Motor neuron (in vitro differentiated cells): Measurements from ENCODE around the gene A1BG. TPM values are rescaled to one million over a fixed set of nuclear protein-coding genes. Genes with fewer than 3 reads are reported as not detected.
A peak's percentile ranks its signal among the peaks of the same experiment; 100 is the strongest.

Experiments
- ATAC-seq, 8 experiments: fragments of 200-7000 bp; cut with Tn5 transposase; replicated peaks in 6 of 8; 2 replicates each; pipeline ENCODE4 v1.8.0; 2021; ENCODE audit warnings: mild to moderate bottlenecking in 8 of 8, moderate library complexity in 8 of 8
- H3K27ac ChIP-seq, 2 donors: fragments of 250-450 bp; sonication (Bioruptor Pico); 2 replicates each; pipeline ENCODE4 v1.9.0; 2021; ENCODE audit warnings: antibody characterized with exemption in 2 of 2, mild to moderate bottlenecking in 2 of 2, moderate library complexity in 1 of 2
- H3K4me1 ChIP-seq, 2 donors: fragments of 250-450 bp; sonication (Bioruptor Pico); replicated peaks in 1 of 2; 2 replicates each; pipeline ENCODE4 v1.6.1; 2021; ENCODE audit warnings: antibody characterized with exemption in 2 of 2, mild to moderate bottlenecking in 2 of 2, moderate library complexity in 1 of 2
- H3K4me3 ChIP-seq, 5 donors: fragments of 250-450 bp; sonication (Bioruptor Pico); 2 replicates each; pipeline ENCODE4 v1.9.0; 2021; ENCODE audit warnings: antibody characterized with exemption in 5 of 5, mild to moderate bottlenecking in 5 of 5, moderate library complexity in 4 of 5
- WGBS, 10 experiments: fragments of 450-650 bp; shearing (Covaris generic); methylation state at CpG; one replicate each; pipeline ENCODE4 v1.0.0; 2022; 5-methylcytosine and 5-hydroxymethylcytosine counted together
- in situ Hi-C, 9 experiments: fragments of 400-800 bp; cut with MboI; loops; one replicate each; pipeline ENCODE4 v1.15.0; 2021; ENCODE audit warnings: low sequenced_read_pairs in 9 of 9, low pct_unique_long_range_greater_than_20kb in 2 of 9; ENCODE audit not compliant: unreplicated experiment in 9 of 9
- total RNA-seq, 8 experiments: library from RNA; unstranded; fragments of 300-600 nt; gene quantifications; 2 replicates each; pipeline versions ENCODE4 v1.2.3 to v1.2.4, GENCODE V29; 2022

A1BG gene
- total RNA-seq = 10 to 100 TPM in 6 of 8 experiments, 1 to 10 TPM in 1, not detected in 1; 4.4 to 84.0 (median 63.6) TPM

GRCh38 chr19:58352760-58353671 lies at the start of gene A1BG:
A1BG (minus strand) TSS chr19:58353492; CDS start chr19:58353437, 55 bp downstream.
- H3K4me3 ChIP-seq = no peak within 1 kb of the TSS
- 92 to 100% (median 100%) methylated on average over 1 to 5 of the region's 26 CpGs; no CpG with 5 or more reads in 7 of the 10 experiments for WGBS, 10 experiments
- H3K27ac ChIP-seq = no peak within 1 kb of the TSS
- ATAC-seq = peak in 1 of 8 experiments; percentile 6
- in situ Hi-C loops = no loop called here
- H3K4me1 ChIP-seq = peaks cover 5% of the 10 kb centered on the region in 2 donors

- Histone ChIP-seq H3K4me3 (peak overlapping the region; percentile 46 to 67 (median 58)), H3K4me1 (peaks cover 6 to 9% of the 10 kb centered on the region in 2 donors), H3K27ac (no peak overlapping the region)
- 0 to 100% (median 44%) methylated on average over 1 to 11 of the region's 23 CpGs; no CpG with 5 or more reads in 6 of the 10 experiments for WGBS, 10 experiments
- ATAC-seq = no peak
- in situ Hi-C loops = no loop called here
Observed at GRCh38 chr19:58401840-58402421, 48.6 kb upstream of the A1BG start.

- peak; percentile 93 to 97 (median 94) for ATAC-seq
- 0 to 3% (median 1%) methylated on average over 3 to 20 of the region's 80 CpGs; no CpG with 5 or more reads in 6 of the 10 experiments for WGBS, 10 experiments
- Histone ChIP-seq H3K4me1 (peaks cover 5 to 9% of the 10 kb centered on the region in 2 donors), H3K27ac (peak overlapping the region; percentile 36 to 64), H3K4me3 (peak overlapping the region; percentile 46 to 67 (median 58))
- in situ Hi-C loops = no loop called here
Observed at GRCh38 chr19:58400916-58401839, 47.9 kb upstream of the A1BG start.

GRCh38 chr19:58400316-58400915 lies 47.1 kb upstream of the A1BG start:
- no peak for ATAC-seq
- Histone ChIP-seq H3K27ac (peak overlapping the region in 1 of 2 donors; percentile 42), H3K4me3 (peak overlapping the region; percentile 45 to 67 (median 53)), H3K4me1 (peaks cover 8 to 9% of the 10 kb centered on the region in 2 donors)
- 9 to 60% (median 49%) methylated on average over 1 to 6 of the region's 18 CpGs; no CpG with 5 or more reads in 4 of the 10 experiments for WGBS, 10 experiments
- in situ Hi-C loops = no loop called here

- peak overlapping the region in 2 of 5 donors; percentile 49 to 58 for H3K4me3 ChIP-seq
- no CpG with 5 or more reads among the region's 3 CpGs for WGBS, 10 experiments
- in situ Hi-C loops = no loop called here
- no peak for ATAC-seq
- H3K4me1 ChIP-seq = peaks cover 8 to 9% of the 10 kb centered on the region in 2 donors
- no peak overlapping the region for H3K27ac ChIP-seq
Observed at GRCh38 chr19:58399903-58400302, 46.6 kb upstream of the A1BG start.

GRCh38 chr19:58398545-58398944 lies 45.3 kb upstream of the A1BG start:
- no peak overlapping the region for H3K4me3 ChIP-seq
- no peak for ATAC-seq
- WGBS, 10 experiments = 50 to 100% (median 92%) methylated on average over 1 to 5 of the region's 6 CpGs; no CpG with 5 or more reads in 2 of the 10 experiments
- no peak overlapping the region for H3K27ac ChIP-seq
- H3K4me1 ChIP-seq = peaks cover 8 to 9% of the 10 kb centered on the region in 2 donors
- in situ Hi-C loops = no loop called here

GRCh38 chr19:58398087-58398486 lies 44.8 kb upstream of the A1BG start:
- Histone ChIP-seq H3K27ac (no peak overlapping the region), H3K4me3 (no peak overlapping the region), H3K4me1 (peaks cover 8 to 9% of the 10 kb centered on the region in 2 donors)
- ATAC-seq = no peak
- 80 to 100% (median 88%) methylated on average over 1 to 2 of the region's 4 CpGs; no CpG with 5 or more reads in 5 of the 10 experiments for WGBS, 10 experiments
- in situ Hi-C loops = no loop called here

GRCh38 chr19:58397533-58398037 lies 44.3 kb upstream of the A1BG start:
- in situ Hi-C loops = no loop called here
- no peak overlapping the region for H3K4me3 ChIP-seq
- ATAC-seq = no peak

GRCh38 chr19:58396691-58397532 lies 43.6 kb upstream of the A1BG start:
- H3K27ac ChIP-seq = no peak overlapping the region
- peaks cover 6 to 8% of the 10 kb centered on the region in 2 donors for H3K4me1 ChIP-seq
- in situ Hi-C loops = no loop called here
- H3K4me3 ChIP-seq = peak overlapping the region in 1 of 5 donors; percentile 15
- ATAC-seq = no peak
- WGBS, 10 experiments = 52 to 100% (median 78%) methylated on average over 2 to 9 of the region's 58 CpGs; no CpG with 5 or more reads in 4 of the 10 experiments

More at GRCh38 chr19:58397533-58398037, 44.3 kb upstream of the A1BG start:
- Histone ChIP-seq H3K27ac (no peak overlapping the region), H3K4me1 (peaks cover 8 to 9% of the 10 kb centered on the region in 2 donors)
- 43 to 94% (median 63%) methylated on average over 2 to 5 of the region's 7 CpGs; no CpG with 5 or more reads in 5 of the 10 experiments for WGBS, 10 experiments

GRCh38 chr19:58395979-58396627 lies 42.8 kb upstream of the A1BG start:
- peak in 7 of 8 experiments; percentile 19 to 47 (median 26) for ATAC-seq
- Histone ChIP-seq H3K4me1 (peaks cover 5 to 8% of the 10 kb centered on the region in 2 donors), H3K4me3 (peak overlapping the region in 1 of 5 donors; percentile 15), H3K27ac (no peak overlapping the region)
- WGBS, 10 experiments = 40% methylated on average over 1 to 2 of the region's 75 CpGs; no CpG with 5 or more reads in 8 of the 10 experiments
- in situ Hi-C loops = no loop called here
